Panc1 (cell line): Measurements from ENCODE around the gene NMRAL1.

ENCODE experiments used
- POLR2AphosphoS5 ChIP-seq: IDR thresholded peaks from 2 replicates; pipeline ENCODE4 v1.6.1; 2012; ENCODE audit warnings: mild to moderate bottlenecking, low read depth, low read length, moderate library complexity
- TCF7L2 ChIP-seq: IDR thresholded peaks from 2 replicates; pipeline ENCODE4 v1.6.1; 2011; ENCODE audit warnings: mild to moderate bottlenecking, low read depth, low read length, inconsistent platforms
- TF ChIP-seq, protein P1 (sequence below): fragments of 450-650 bp; IDR thresholded peaks from 2 replicates; pipeline ENCODE4 v1.5.1; 2017; ENCODE audit warnings: mild to moderate bottlenecking
- TF ChIP-seq, protein P2 (sequence below), 2 experiments: IDR thresholded peaks; 2 replicates each; pipeline ENCODE4 v1.6.1; 2011 to 2012; ENCODE audit warnings: low read depth in 2 of 2, control low read depth in 1 of 2, low read length in 1 of 2, mild to moderate bottlenecking in 1 of 2, moderate library complexity in 1 of 2; ENCODE audit not compliant: insufficient read depth in 1 of 2

DNA sequence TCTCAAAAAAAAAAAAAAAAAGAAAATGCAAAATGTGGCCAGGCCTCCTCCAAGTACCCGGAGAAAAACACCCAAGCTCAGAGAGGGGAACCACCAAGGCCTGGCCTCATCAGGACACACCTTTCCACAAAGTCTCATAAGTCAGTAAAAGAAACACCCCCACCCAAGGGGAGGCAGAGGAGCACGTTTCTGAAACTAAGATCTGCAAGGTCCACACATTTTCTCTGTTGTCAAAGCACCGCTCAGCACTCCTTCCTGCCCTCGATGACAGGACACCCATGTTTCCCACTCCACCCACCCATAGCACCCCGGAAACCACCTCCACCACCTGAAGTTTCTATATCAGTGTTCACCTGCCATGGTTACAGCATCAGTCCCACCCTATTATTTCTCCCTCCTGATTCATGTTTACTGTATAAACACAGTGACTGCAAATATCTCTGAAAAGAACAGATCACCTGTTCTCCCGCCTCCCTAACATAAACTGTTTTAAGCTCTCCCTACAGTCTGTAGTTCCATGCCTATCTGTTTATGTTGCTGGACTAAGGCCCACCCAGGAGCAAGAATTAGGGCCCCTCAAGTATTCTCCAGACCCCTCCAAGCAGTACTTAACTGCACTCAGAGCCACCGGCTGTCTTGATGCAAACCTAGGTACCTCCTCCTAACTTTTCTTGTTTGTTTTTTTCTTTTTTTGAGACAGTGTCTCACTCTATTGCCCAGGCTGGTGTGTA lies 60.1 kb downstream of the NMRAL1 start:
- TF ChIP-seq, protein P1, sequence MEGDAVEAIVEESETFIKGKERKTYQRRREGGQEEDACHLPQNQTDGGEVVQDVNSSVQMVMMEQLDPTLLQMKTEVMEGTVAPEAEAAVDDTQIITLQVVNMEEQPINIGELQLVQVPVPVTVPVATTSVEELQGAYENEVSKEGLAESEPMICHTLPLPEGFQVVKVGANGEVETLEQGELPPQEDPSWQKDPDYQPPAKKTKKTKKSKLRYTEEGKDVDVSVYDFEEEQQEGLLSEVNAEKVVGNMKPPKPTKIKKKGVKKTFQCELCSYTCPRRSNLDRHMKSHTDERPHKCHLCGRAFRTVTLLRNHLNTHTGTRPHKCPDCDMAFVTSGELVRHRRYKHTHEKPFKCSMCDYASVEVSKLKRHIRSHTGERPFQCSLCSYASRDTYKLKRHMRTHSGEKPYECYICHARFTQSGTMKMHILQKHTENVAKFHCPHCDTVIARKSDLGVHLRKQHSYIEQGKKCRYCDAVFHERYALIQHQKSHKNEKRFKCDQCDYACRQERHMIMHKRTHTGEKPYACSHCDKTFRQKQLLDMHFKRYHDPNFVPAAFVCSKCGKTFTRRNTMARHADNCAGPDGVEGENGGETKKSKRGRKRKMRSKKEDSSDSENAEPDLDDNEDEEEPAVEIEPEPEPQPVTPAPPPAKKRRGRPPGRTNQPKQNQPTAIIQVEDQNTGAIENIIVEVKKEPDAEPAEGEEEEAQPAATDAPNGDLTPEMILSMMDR: no peak
- TF ChIP-seq POLR2AphosphoS5: no peak
- TF ChIP-seq, protein P2, sequence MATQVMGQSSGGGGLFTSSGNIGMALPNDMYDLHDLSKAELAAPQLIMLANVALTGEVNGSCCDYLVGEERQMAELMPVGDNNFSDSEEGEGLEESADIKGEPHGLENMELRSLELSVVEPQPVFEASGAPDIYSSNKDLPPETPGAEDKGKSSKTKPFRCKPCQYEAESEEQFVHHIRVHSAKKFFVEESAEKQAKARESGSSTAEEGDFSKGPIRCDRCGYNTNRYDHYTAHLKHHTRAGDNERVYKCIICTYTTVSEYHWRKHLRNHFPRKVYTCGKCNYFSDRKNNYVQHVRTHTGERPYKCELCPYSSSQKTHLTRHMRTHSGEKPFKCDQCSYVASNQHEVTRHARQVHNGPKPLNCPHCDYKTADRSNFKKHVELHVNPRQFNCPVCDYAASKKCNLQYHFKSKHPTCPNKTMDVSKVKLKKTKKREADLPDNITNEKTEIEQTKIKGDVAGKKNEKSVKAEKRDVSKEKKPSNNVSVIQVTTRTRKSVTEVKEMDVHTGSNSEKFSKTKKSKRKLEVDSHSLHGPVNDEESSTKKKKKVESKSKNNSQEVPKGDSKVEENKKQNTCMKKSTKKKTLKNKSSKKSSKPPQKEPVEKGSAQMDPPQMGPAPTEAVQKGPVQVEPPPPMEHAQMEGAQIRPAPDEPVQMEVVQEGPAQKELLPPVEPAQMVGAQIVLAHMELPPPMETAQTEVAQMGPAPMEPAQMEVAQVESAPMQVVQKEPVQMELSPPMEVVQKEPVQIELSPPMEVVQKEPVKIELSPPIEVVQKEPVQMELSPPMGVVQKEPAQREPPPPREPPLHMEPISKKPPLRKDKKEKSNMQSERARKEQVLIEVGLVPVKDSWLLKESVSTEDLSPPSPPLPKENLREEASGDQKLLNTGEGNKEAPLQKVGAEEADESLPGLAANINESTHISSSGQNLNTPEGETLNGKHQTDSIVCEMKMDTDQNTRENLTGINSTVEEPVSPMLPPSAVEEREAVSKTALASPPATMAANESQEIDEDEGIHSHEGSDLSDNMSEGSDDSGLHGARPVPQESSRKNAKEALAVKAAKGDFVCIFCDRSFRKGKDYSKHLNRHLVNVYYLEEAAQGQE (IDR thresholded peaks at IDR 0.05; ENCODE audit: insufficient read depth in 1 of 2, low read depth in 2 of 2, low read length in 1 of 2): no peak
- no peak for TF ChIP-seq TCF7L2
